Lung (tissue), 12 donors: ENCODE data around the gene NKTR. TPM values are rescaled to one million over a fixed set of nuclear protein-coding genes. Genes with fewer than 3 reads are reported as not detected.

Experiments used
- ATAC-seq: fragments of 200-7000 bp; cut with Tn5 transposase; one replicate; pipeline ENCODE4 v1.9.1; 2020; ENCODE audit warnings: moderate number of reproducible peaks; ENCODE audit not compliant: insufficient read depth, low FRiP score
- DNase-seq, 3 donors: peaks; one replicate each; pipeline ENCODE4 v3.0.0-alpha.2; 2013 to 2017
- H3K27ac ChIP-seq, 2 donors: one replicate each; pipeline ENCODE4 v1.5.1; 2013; ENCODE audit warnings: mild to moderate bottlenecking in 2 of 2, moderate library complexity in 2 of 2, control low read depth in 1 of 2, inconsistent platforms in 1 of 2, low read depth in 1 of 2, low read length in 1 of 2
- H3K27me3 ChIP-seq, 3 donors: one replicate each; pipeline ENCODE4 v1.5.1; 2013; ENCODE audit warnings: low read length in 2 of 3; ENCODE audit not compliant: control insufficient read depth in 3 of 3, insufficient read depth in 3 of 3
- H3K36me3 ChIP-seq, 4 donors: one replicate each; pipeline ENCODE4 v1.5.1; 2013; ENCODE audit warnings: low read length in 4 of 4, mild to moderate bottlenecking in 1 of 4, moderate library complexity in 1 of 4; ENCODE audit not compliant: control insufficient read depth in 4 of 4, insufficient read depth in 4 of 4
- H3K4me1 ChIP-seq, 5 donors: one replicate each; pipeline ENCODE4 v1.5.1; 2013; ENCODE audit warnings: low read length in 5 of 5, mild to moderate bottlenecking in 2 of 5, moderate library complexity in 1 of 5; ENCODE audit not compliant: control insufficient read depth in 5 of 5, insufficient read depth in 5 of 5
- H3K4me3 ChIP-seq: one replicate; pipeline ENCODE4 v1.5.1; 2013; ENCODE audit warnings: mild to moderate bottlenecking, control low read depth, moderate library complexity
- H3K9ac ChIP-seq, 2 donors: one replicate each; pipeline ENCODE4 v1.5.1; 2013; ENCODE audit warnings: low read length in 2 of 2, control low read depth in 1 of 2; ENCODE audit not compliant: insufficient read depth in 1 of 2
- H3K9me3 ChIP-seq, 4 donors: one replicate each; pipeline ENCODE4 v1.5.1; 2013; ENCODE audit warnings: low read length in 3 of 4, mild to moderate bottlenecking in 1 of 4, moderate library complexity in 1 of 4; ENCODE audit not compliant: control insufficient read depth in 4 of 4, insufficient read depth in 3 of 4
- WGBS, 2 donors: extraction: QIAGEN DNeasy Blood & Tissue Kit; methylation state at CpG; one replicate each; pipeline ENCODE4 v1.1.7; 2013; 5-methylcytosine and 5-hydroxymethylcytosine counted together
- polyA plus RNA-seq, 2 donors: library from polyadenylated mRNA; stranded (reverse); fragments of 200-250 nt; gene quantifications; one replicate each; pipeline ENCODE4 v1.2.1, GENCODE V29; 2013
- total RNA-seq, 2 donors: library from RNA; depleted of rRNA in 1 of 2; stranded (reverse); fragments of >200 nt in 1 of 2; gene quantifications; one replicate each; pipeline ENCODE4 v1.2.1, GENCODE V29; 2014 to 2021
- TF ChIP-seq, protein P1 (sequence below): IDR thresholded peaks from 2 replicates; pipeline ENCODE4 v1.5.1; 2012; ENCODE audit warnings: mild to moderate bottlenecking; ENCODE audit errors: control extremely low read depth, extremely low read depth
- donor health status: control.
- donor health status: control.
- donor health status: Bipolar disorder and iron deficiency.
- donor health status: healthy.
- donor health status: DM: yes; HTN: yes; CAD: no.

The NKTR gene
- total and polyA plus RNA-seq, 4 donors, result 15.3 to 291 (median 52.9) TPM

DNA sequence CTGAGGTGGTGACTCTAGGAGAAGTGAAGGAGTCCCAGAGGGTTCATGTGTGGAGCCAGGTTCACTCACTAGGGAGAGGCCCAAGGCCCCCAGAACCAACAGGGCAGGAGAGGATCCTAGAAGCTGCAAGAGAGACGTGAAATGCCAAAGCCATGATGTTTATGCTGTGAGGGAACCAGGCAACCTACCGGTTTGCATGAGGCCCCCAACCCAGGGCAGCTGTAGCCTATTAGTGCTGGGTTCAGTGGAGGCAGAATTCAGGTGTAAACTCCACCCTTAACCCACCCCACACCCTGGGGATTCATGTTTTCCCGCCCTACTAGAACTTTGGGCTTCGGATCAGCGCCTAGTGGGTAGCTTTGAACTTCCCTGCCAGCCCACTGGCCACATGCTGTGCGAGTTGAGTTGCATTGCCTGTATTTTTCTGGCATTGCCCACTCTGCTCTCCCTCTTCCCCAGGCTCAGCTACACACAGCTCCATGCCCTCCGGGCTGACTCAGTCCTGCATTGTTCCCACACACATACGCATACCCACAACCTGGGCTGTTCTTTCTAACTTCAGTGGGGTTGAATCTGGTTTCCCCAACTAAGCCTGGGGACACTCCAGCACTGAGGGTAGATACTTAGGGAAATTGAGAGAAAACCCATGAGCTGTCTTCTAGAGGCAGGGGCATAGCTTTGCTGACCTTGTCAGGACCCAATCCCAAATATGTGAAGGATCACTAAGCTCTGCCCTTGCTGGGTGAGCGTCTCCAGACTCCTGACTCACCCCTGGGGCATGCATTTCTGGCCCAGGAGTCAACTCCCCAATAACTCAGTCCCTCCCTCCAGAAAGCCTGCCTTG, 51.0 kb downstream of the NKTR start:
- Histone ChIP-seq H3K9ac (no peak overlapping the region), H3K4me1 (peaks cover 3 to 32% (median 23%) of the 10 kb centered on the region in 5 donors), H3K4me3 (no peak overlapping the region), H3K27me3 (no peaks in the 10 kb centered on the region), H3K9me3 (no peaks in the 10 kb centered on the region), H3K36me3 (peaks cover 9 to 13% (median 13%) of the 10 kb centered on the region in 4 donors), H3K27ac (no peak overlapping the region)
- ATAC-seq (no peak), DNase-seq (no peak)
- TF ChIP-seq, protein P1, sequence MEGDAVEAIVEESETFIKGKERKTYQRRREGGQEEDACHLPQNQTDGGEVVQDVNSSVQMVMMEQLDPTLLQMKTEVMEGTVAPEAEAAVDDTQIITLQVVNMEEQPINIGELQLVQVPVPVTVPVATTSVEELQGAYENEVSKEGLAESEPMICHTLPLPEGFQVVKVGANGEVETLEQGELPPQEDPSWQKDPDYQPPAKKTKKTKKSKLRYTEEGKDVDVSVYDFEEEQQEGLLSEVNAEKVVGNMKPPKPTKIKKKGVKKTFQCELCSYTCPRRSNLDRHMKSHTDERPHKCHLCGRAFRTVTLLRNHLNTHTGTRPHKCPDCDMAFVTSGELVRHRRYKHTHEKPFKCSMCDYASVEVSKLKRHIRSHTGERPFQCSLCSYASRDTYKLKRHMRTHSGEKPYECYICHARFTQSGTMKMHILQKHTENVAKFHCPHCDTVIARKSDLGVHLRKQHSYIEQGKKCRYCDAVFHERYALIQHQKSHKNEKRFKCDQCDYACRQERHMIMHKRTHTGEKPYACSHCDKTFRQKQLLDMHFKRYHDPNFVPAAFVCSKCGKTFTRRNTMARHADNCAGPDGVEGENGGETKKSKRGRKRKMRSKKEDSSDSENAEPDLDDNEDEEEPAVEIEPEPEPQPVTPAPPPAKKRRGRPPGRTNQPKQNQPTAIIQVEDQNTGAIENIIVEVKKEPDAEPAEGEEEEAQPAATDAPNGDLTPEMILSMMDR, result no peak
- 86 to 90% methylated on average over 9 of the region's 9 CpGs for WGBS, 2 donors

GRCh38 chr3:42652251-42652610, 51.7 kb downstream of the NKTR start:
- H3K4me3 ChIP-seq, result no peak overlapping the region
- DNase-seq (peak in 1 of 3 donors; percentile 12), ATAC-seq (no peak)
- WGBS, 2 donors, result 58 to 86% methylated on average over 1 of the region's 1 CpG
- H3K36me3 ChIP-seq, result peaks cover 6 to 8% (median 7%) of the 10 kb centered on the region in 4 donors
- H3K9ac ChIP-seq, result no peak overlapping the region
- H3K9me3 ChIP-seq, result no peaks in the 10 kb centered on the region
- H3K27me3 ChIP-seq, result no peaks in the 10 kb centered on the region
- H3K4me1 ChIP-seq, result peaks cover 3 to 32% (median 23%) of the 10 kb centered on the region in 5 donors
- H3K27ac ChIP-seq, result peak overlapping the region in 1 of 2 donors; percentile 97
- TF ChIP-seq, protein P1, result no peak

DNA sequence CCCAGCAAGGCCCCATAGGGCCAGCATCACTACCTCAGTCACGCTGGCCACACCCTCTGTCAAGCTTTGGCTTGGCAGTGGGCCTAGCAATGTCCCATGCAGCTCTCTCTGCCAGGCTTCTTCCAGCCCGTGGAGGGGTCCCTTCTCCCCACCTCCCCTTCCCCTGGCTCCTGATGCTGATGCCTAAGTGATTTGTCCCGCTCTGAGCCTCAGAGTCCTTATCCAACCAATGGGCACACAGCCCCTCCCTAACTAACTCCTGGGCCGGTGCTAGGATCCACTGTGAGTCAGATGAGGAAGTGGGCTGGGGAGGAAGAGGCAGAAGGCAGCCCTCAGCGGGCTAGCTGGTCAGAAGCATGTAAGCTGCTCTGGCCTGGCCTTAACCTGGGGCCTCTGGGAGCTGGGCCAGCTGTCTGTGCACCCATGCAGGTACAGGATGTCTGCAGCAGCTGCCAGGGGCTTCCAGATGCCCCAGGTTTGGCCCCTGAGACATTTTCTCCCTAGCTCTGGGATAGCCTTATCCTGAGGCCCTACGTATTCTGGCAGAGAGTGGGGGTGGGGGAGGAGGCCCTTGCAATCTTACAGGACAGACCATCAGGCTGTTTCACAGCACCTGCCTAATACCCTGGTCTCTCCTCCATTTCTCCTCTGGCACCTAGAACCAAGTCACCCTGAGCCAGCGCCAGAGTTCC, 52.3 kb downstream of the NKTR start:
- WGBS, 2 donors, result 30 to 32% methylated on average over 7 of the region's 7 CpGs
- TF ChIP-seq, protein P1, result no peak
- no peak overlapping the region for H3K9ac ChIP-seq
- H3K9me3 ChIP-seq, result no peaks in the 10 kb centered on the region
- peaks cover 3 to 32% (median 23%) of the 10 kb centered on the region in 5 donors for H3K4me1 ChIP-seq
- H3K27ac ChIP-seq, result peak overlapping the region; percentile 75 to 97
- peak overlapping the region; percentile 75 for H3K4me3 ChIP-seq
- no peaks in the 10 kb centered on the region for H3K27me3 ChIP-seq
- DNase-seq (peak; percentile 35 to 52 (median 37)), ATAC-seq (peak; percentile 80)
- H3K36me3 ChIP-seq, result peaks cover 2 to 4% (median 3%) of the 10 kb centered on the region in 4 donors
